Activated naive CD4-positive, alpha-beta T cell treated with anti-CD3 and anti-CD28 coated beads, Interleukin-2, amount 50 U/mL, for 24 hours (primary cell): Measurements from ENCODE around the gene PSMB11.
"Not testable (repeated sequence)": the region's sequence is repeated elsewhere in the genome, so short reads cannot be mapped to it uniquely, and the experiment has no call there.

Experiments used
- H3K27ac Mint-ChIP-seq: one replicate; pipeline ENCODE4 v1.8.0; 2021; ENCODE audit warnings: mild to moderate bottlenecking, mixed read lengths
- H3K27me3 Mint-ChIP-seq: one replicate; pipeline ENCODE4 v1.8.0; 2021; ENCODE audit warnings: mixed read lengths
- H3K36me3 Mint-ChIP-seq: one replicate; pipeline ENCODE4 v1.8.0; 2021; ENCODE audit warnings: mixed read lengths
- H3K4me1 Mint-ChIP-seq: one replicate; pipeline ENCODE4 v1.8.0; 2021; ENCODE audit warnings: mixed read lengths
- H3K4me3 Mint-ChIP-seq: one replicate; pipeline ENCODE4 v1.8.0; 2021; ENCODE audit warnings: mild to moderate bottlenecking, mixed read lengths
- H3K9me3 Mint-ChIP-seq: one replicate; pipeline ENCODE4 v1.8.0; 2021; ENCODE audit warnings: mixed read lengths

Gene PSMB11

DNA sequence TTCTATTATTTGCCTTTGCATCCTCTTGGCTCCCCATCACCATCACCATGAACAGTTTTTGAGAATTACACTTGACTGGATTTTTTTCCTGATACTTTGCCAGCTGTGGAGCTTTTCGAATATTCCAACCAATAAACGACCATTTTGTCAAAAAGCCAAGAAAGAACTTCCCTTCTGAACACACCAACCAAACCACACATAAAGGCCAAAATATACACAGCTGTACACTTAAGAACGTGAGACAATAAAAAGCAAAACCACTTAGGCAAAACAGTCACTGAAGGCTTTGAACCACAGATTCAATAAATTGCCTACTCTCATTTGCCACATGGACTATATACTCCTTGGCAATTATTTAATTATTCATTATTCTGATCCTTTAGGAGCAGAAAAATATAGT lies 33.2 kb upstream of the PSMB11 start:
- H3K27me3 Mint-ChIP-seq = no peaks in the 10 kb centered on the region
- no peaks in the 10 kb centered on the region for H3K36me3 Mint-ChIP-seq
- peak overlapping the region; percentile 48 for H3K27ac Mint-ChIP-seq
- H3K4me1 Mint-ChIP-seq = peaks cover 56% of the 10 kb centered on the region
- no peaks in the 10 kb centered on the region for H3K9me3 Mint-ChIP-seq
- H3K4me3 Mint-ChIP-seq = peak overlapping the region; percentile 93

DNA sequence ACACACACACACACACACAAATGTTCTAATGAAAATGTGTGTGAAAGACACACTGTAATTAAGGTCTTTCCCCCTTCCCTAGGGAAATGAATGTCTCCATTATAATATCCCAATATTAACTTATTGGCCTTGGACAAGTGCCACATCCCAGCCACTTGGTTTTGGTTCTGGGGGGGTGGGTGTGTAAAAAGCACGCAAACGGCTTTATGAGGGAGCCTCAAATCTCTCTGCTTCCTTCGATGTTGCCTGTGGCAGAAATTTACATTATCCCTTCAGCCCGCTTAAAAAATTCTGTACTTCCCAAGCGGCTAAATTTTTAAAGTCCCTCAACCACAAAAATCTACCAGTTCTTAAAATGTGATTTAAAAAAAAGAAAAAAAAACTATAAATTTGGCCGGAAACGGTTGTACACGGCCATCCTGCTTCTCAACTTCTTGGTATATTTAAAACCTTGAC lies 32.5 kb upstream of the PSMB11 start:
- peak overlapping the region; percentile 98 for H3K27ac Mint-ChIP-seq
- H3K4me3 Mint-ChIP-seq = peak overlapping the region; percentile 93
- H3K36me3 Mint-ChIP-seq = no peaks in the 10 kb centered on the region
- peaks cover 56% of the 10 kb centered on the region for H3K4me1 Mint-ChIP-seq
- no peaks in the 10 kb centered on the region for H3K27me3 Mint-ChIP-seq
- no peaks in the 10 kb centered on the region for H3K9me3 Mint-ChIP-seq

DNA sequence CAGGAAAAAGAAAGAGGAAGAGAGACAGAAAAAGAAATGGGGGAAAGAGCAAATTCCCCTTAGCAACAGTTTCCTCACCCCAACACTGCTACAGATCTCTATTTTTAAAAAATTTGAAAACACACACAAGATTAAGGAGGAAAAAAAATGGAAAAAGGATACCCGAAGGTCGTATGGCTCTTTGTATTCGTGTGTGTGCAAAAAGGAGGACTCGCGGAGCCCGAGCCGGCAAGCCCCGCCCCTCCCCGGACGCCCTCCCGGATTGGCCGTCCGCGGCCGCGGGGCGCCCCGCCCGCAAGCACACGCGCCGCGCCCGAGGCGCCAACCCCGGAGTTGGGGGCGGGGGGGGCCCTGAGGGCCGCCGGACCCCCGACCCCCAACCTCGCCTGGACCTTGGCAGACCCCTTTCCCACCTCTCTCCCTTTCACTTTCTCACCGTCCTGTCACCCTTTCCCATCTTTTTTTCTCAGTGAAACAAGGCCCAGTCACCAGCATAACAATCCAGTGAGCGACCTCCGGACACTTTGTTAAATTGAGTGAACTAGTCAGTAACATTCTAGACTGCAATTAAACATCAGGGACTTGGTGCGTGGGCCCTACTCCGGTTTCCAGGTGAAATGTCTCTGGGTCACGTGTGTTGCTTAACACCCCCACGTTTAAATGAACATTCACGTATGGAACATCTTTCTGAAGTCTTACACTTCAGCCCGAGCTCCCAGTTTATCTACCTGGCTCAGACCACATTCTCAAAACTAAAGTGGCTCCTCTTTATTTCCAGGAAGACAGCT lies 31.9 kb upstream of the PSMB11 start, which contains the start of gene C14orf93:
Gene C14orf93 (minus strand): TSS at position 205 of the 788 bp plus-strand sequence. CDS start 11,120 bp downstream, outside the sequence.
- no peaks in the 10 kb centered on the region for H3K36me3 Mint-ChIP-seq
- H3K4me1 Mint-ChIP-seq = peaks cover 52% of the 10 kb centered on the region
- H3K27me3 Mint-ChIP-seq = no peaks in the 10 kb centered on the region
- H3K27ac Mint-ChIP-seq = peak within 1 kb of the TSS; percentile 98
- H3K9me3 Mint-ChIP-seq = no peaks in the 10 kb centered on the region
- H3K4me3 Mint-ChIP-seq = peak within 1 kb of the TSS; percentile 93

GRCh38 chr14:23013054-23013748 lies 28.8 kb upstream of the PSMB11 start:
- H3K36me3 Mint-ChIP-seq = no peaks in the 10 kb centered on the region
- H3K9me3 Mint-ChIP-seq = no peaks in the 10 kb centered on the region
- H3K27ac Mint-ChIP-seq = no peak overlapping the region
- no peaks in the 10 kb centered on the region for H3K27me3 Mint-ChIP-seq
- no peak overlapping the region for H3K4me3 Mint-ChIP-seq
- peaks cover 34% of the 10 kb centered on the region for H3K4me1 Mint-ChIP-seq

GRCh38 chr14:23013749-23014054 lies 28.3 kb upstream of the PSMB11 start:
- not testable (repeated sequence) for H3K4me3 Mint-ChIP-seq, H3K27me3 Mint-ChIP-seq, H3K9me3 Mint-ChIP-seq, H3K27ac Mint-ChIP-seq, H3K36me3 Mint-ChIP-seq
- H3K4me1 Mint-ChIP-seq = peaks cover 29% of the 10 kb centered on the region

GRCh38 chr14:23015618-23016017 lies 26.4 kb upstream of the PSMB11 start:
- no peaks in the 10 kb centered on the region for H3K27me3 Mint-ChIP-seq
- peak overlapping the region; percentile 92 for H3K27ac Mint-ChIP-seq
- H3K36me3 Mint-ChIP-seq = no peaks in the 10 kb centered on the region
- peaks cover 18% of the 10 kb centered on the region for H3K4me1 Mint-ChIP-seq
- no peaks in the 10 kb centered on the region for H3K9me3 Mint-ChIP-seq
- peak overlapping the region; percentile 77 for H3K4me3 Mint-ChIP-seq

DNA sequence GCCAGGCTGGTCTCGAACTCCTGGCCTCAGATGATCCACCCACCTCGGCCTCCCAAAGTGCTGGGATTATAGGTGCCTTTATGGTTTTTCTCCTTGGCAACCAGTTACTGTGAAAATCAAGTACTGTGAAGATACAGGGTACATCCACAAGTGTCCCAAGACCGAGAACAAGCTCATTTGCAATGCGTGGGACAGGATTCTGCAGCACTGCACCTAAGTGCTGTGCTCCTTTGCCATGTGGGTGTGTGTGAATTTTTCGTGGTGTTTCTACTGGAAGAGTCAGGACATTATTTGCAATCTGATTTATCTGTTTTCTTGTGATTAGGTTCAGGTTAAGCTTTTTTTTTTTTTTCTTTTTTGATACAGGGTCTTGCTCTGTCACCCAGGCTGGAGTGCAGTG lies 24.9 kb upstream of the PSMB11 start:
- no peaks in the 10 kb centered on the region for H3K27me3 Mint-ChIP-seq
- peaks cover 28% of the 10 kb centered on the region for H3K4me1 Mint-ChIP-seq
- no peaks in the 10 kb centered on the region for H3K9me3 Mint-ChIP-seq
- H3K36me3 Mint-ChIP-seq = peaks cover 2% of the 10 kb centered on the region
- no peak overlapping the region for H3K27ac Mint-ChIP-seq
- H3K4me3 Mint-ChIP-seq = no peak overlapping the region

- H3K9me3 Mint-ChIP-seq = no peaks in the 10 kb centered on the region
- no peak overlapping the region for H3K4me3 Mint-ChIP-seq
- peaks cover 38% of the 10 kb centered on the region for H3K4me1 Mint-ChIP-seq
- peaks cover 2% of the 10 kb centered on the region for H3K36me3 Mint-ChIP-seq
- no peak overlapping the region for H3K27ac Mint-ChIP-seq
- no peaks in the 10 kb centered on the region for H3K27me3 Mint-ChIP-seq
Observed at GRCh38 chr14:23018107-23018506, 23.9 kb upstream of the PSMB11 start.

DNA sequence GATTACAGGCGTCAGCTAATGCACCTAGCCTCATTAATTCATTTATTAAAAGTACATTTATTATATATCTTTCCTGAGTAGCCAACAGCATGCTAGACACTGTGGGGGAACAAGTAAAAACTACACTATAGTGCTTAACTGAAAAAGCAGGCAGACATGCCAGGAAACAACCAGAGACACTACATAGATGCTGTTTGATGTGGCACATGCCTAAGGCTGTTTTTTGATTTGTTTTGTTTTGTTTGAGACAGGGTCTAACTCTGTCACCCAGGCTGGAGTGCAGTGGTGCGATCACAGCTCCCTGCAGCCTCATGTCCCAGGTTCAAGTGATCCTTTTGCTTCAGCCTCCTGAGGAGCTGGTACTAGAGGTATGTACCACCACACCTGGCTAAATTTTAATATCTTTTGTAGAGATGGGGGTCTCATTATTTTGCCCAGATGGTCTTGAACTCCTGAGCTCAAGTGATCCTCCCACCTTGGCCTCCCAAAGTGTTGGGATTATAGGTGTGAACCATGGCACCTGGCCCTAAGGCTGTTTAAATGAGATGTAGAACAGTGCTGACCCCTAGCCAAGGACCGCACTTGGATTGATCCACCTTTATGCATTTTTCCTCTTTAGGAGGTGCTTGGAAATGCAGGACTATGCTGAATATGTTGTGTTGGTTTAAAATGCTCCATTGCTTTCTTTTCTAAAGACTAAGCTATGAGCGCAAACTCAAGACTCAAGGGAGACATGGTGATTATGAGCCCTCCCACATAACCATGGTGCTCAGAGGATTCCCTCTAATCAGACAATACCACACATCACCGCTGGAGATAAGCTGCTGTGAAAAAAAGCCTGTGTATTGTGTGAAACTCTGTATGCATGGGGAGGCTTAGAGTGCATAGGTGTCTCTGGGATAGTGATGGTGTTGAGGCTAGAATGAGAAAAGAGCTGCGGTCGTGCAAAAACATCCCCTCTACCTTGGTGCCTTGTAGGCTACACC lies 21.6 kb upstream of the PSMB11 start:
- Mint-ChIP-seq H3K27ac (peak overlapping the region; percentile 68), H3K4me3 (peak overlapping the region; percentile 89), H3K36me3 (peaks cover 12% of the 10 kb centered on the region)

GRCh38 chr14:23021434-23021833 lies 20.6 kb upstream of the PSMB11 start:
- H3K27ac Mint-ChIP-seq = peak overlapping the region; percentile 87
- no peaks in the 10 kb centered on the region for H3K27me3 Mint-ChIP-seq
- peak overlapping the region; percentile 89 for H3K4me3 Mint-ChIP-seq
- peaks cover 16% of the 10 kb centered on the region for H3K36me3 Mint-ChIP-seq
- H3K9me3 Mint-ChIP-seq = no peaks in the 10 kb centered on the region
- H3K4me1 Mint-ChIP-seq = peaks cover 61% of the 10 kb centered on the region

More for the DNA sequence above, 21.6 kb upstream of the PSMB11 start:
- no peaks in the 10 kb centered on the region for H3K27me3 Mint-ChIP-seq
- peaks cover 59% of the 10 kb centered on the region for H3K4me1 Mint-ChIP-seq
- H3K9me3 Mint-ChIP-seq = no peaks in the 10 kb centered on the region

DNA sequence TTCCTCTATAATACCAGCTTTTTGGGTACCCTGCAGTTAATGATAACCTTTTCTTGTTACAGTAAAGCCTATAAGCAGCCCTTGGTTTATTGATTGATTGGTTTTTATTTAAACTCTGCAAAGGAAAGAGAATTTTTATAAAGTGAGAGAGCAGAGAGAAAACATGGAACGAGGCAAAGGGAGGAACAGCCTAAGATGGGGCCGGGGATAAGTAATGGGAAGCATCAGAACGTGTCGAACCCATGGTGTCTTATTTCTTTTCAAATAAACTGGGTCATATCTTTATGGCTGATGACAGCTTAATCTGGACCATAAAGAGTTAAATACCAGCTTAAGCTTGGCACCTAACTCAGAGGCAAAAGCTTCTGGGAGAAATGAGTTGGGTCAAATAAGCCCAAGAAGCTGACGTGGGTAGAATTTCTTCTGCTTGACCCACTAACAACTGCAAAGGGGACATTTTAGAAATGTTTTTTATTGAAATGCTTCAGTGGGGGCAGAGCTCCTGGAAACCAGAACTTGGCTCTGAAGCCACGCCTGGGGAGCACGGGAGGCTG lies 20.0 kb upstream of the PSMB11 start:
- Mint-ChIP-seq H3K27ac (peak overlapping the region; percentile 87), H3K4me3 (peak overlapping the region; percentile 89), H3K4me1 (peaks cover 61% of the 10 kb centered on the region)

GRCh38 chr14:23023022-23023794 lies 18.8 kb upstream of the PSMB11 start:
- H3K27me3 Mint-ChIP-seq = no peaks in the 10 kb centered on the region
- peak overlapping the region; percentile 78 for H3K27ac Mint-ChIP-seq
- H3K4me3 Mint-ChIP-seq = peak overlapping the region; percentile 40
- H3K4me1 Mint-ChIP-seq = peaks cover 66% of the 10 kb centered on the region
- no peaks in the 10 kb centered on the region for H3K9me3 Mint-ChIP-seq
- H3K36me3 Mint-ChIP-seq = peaks cover 18% of the 10 kb centered on the region

More for the DNA sequence above, 20.0 kb upstream of the PSMB11 start:
- no peaks in the 10 kb centered on the region for H3K9me3 Mint-ChIP-seq
- peaks cover 16% of the 10 kb centered on the region for H3K36me3 Mint-ChIP-seq
- H3K27me3 Mint-ChIP-seq = no peaks in the 10 kb centered on the region

DNA sequence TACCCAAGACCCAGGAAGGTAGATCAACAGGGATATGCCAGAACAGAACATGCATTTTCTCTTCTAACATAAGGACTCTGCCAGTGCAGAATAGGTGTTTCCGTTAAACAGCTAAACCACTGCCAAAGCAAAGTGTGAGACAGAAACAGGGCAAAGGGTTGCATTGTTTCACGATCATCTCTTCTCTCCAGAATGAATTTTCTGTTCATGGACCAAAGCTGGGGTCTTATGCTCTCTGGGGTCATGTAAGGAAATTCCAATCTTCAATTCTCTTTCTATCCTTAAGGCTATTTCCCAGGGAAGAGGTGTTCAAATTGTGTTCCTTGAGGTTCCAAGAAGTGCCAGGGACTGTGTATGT lies 18.2 kb upstream of the PSMB11 start:
- no peak overlapping the region for H3K4me3 Mint-ChIP-seq
- H3K4me1 Mint-ChIP-seq = peaks cover 69% of the 10 kb centered on the region
- no peaks in the 10 kb centered on the region for H3K9me3 Mint-ChIP-seq
- no peaks in the 10 kb centered on the region for H3K27me3 Mint-ChIP-seq
- peak overlapping the region; percentile 78 for H3K27ac Mint-ChIP-seq
- H3K36me3 Mint-ChIP-seq = peaks cover 21% of the 10 kb centered on the region

DNA sequence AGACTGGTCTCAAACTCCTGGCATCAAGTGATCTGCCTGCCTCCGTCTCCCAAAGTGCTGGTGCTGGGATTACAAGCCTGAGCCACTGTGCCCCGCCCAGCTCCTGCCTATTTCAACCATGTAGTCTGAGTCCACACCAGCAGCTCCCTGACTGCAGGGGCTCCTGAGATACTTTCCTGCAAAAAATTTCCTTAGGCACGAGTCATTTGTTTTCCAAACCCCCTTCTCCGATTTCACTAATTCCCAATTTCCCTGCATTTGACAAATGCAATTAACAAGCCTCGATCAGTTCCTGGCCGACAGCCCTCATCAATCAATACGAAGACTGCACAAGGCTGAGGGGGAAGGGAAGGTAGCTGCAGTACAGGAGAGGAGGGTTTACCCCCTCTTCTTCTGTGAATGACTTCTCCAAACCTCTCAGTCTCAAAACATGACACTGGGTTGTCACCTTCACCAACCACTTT lies 17.4 kb upstream of the PSMB11 start:
- peak overlapping the region; percentile 93 for H3K27ac Mint-ChIP-seq
- no peaks in the 10 kb centered on the region for H3K9me3 Mint-ChIP-seq
- H3K4me1 Mint-ChIP-seq = peaks cover 78% of the 10 kb centered on the region
- no peaks in the 10 kb centered on the region for H3K27me3 Mint-ChIP-seq
- peaks cover 25% of the 10 kb centered on the region for H3K36me3 Mint-ChIP-seq
- peak overlapping the region; percentile 53 for H3K4me3 Mint-ChIP-seq
